ENCODE data around the gene RAN.

RAN gene

GRCh38 chr12:130871286-130872178 lies at the start of gene RAN:
RAN (plus strand) TSS chr12:130872066; CDS start chr12:130872594, 528 bp downstream.
- no peaks in the 10 kb centered on the region for H3K27me3 ChIP-seq
- peak within 1 kb of the TSS; percentile 86 to 99 (median 94) for H3K4me2 ChIP-seq
- no peak for TF ChIP-seq Cebpa-rat (IDR thresholded peaks at IDR 0.05)
- peaks cover 37 to 42% (median 40%) of the 10 kb centered on the region in 11 experiments for H3K36me3 ChIP-seq
- peaks cover 38 to 45% (median 42%) of the 10 kb centered on the region in 10 experiments for H3K4me1 ChIP-seq
- H3K9me3 ChIP-seq (replicated peaks in 1 of 11): peaks cover 0 to 7% (median 0%) of the 10 kb centered on the region in 11 experiments; a peak in 2 of 22 replicates
- peak within 1 kb of the TSS; percentile 85 to 99 (median 91) for H3K4me3 ChIP-seq
- peak within 1 kb of the TSS; percentile 81 to 99 (median 97) for H3K27ac ChIP-seq
- H3K9ac ChIP-seq: peak within 1 kb of the TSS; percentile 93 to 99 (median 97)
- H4K20me1 ChIP-seq: peaks cover 35 to 45% (median 40%) of the 10 kb centered on the region in 11 experiments

- Histone ChIP-seq H3K36me3 (peaks cover 19 to 51% (median 28%) of the 10 kb centered on the region in 11 experiments), H3K9ac (no peak overlapping the region), H3K9me3 (replicated peaks in 1 of 11) (no peaks in the 10 kb centered on the region), H3K4me3 (no peak overlapping the region), H4K20me1 (peaks cover 0 to 52% (median 23%) of the 10 kb centered on the region in 11 experiments; a peak in 20 of 22 replicates), H3K27ac (no peak overlapping the region), H3K4me1 (peaks cover 47 to 64% (median 51%) of the 10 kb centered on the region in 10 experiments), H3K4me2 (peak overlapping the region in 4 of 11 experiments; percentile 24 to 44 (median 36); a peak in 5 of 22 replicates), H3K27me3 (no peaks in the 10 kb centered on the region)
- TF ChIP-seq Cebpa-rat (IDR thresholded peaks at IDR 0.05): no peak
These were observed 46.1 kb upstream of the RAN start for GRCh38 chr12:130825771-130826150.

- peaks cover 0 to 52% (median 26%) of the 10 kb centered on the region in 11 experiments; a peak in 20 of 22 replicates for H4K20me1 ChIP-seq
- H3K27me3 ChIP-seq: no peaks in the 10 kb centered on the region
- no peak overlapping the region for H3K9ac ChIP-seq
- peaks cover 43 to 62% (median 47%) of the 10 kb centered on the region in 10 experiments for H3K4me1 ChIP-seq
- TF ChIP-seq Cebpa-rat (IDR thresholded peaks at IDR 0.05): no peak
- H3K36me3 ChIP-seq: peaks cover 16 to 45% (median 23%) of the 10 kb centered on the region in 11 experiments; a peak in 21 of 22 replicates
- H3K27ac ChIP-seq: no peak overlapping the region
- H3K9me3 ChIP-seq (replicated peaks in 1 of 11): no peaks in the 10 kb centered on the region
- H3K4me3 ChIP-seq: no peak overlapping the region
- peak overlapping the region in 8 of 11 experiments; percentile 4 to 44 (median 18); a peak in 7 of 22 replicates for H3K4me2 ChIP-seq
These were observed 45.6 kb upstream of the RAN start for GRCh38 chr12:130826151-130826801.

- Histone ChIP-seq H3K27ac (peak overlapping the region in 2 of 11 experiments; percentile 21 to 32; a peak in 2 of 22 replicates), H3K9me3 (replicated peaks in 1 of 11) (no peaks in the 10 kb centered on the region), H3K4me2 (peak overlapping the region in 7 of 11 experiments; percentile 1 to 80 (median 33); a peak in 10 of 22 replicates), H3K4me1 (peaks cover 38 to 60% (median 47%) of the 10 kb centered on the region in 10 experiments), H3K27me3 (no peaks in the 10 kb centered on the region), H3K36me3 (peaks cover 15 to 38% (median 23%) of the 10 kb centered on the region in 11 experiments; a peak in 21 of 22 replicates), H3K4me3 (no peak overlapping the region), H4K20me1 (peaks cover 1 to 60% (median 36%) of the 10 kb centered on the region in 11 experiments; a peak in 20 of 22 replicates), H3K9ac (peak overlapping the region in 2 of 11 experiments; percentile 30 to 35; a peak in 2 of 22 replicates)
- no peak for TF ChIP-seq Cebpa-rat (IDR thresholded peaks at IDR 0.05)
These were observed 44.4 kb upstream of the RAN start for GRCh38 chr12:130827432-130827831.

- peak overlapping the region in 9 of 11 experiments; percentile 62 to 91 (median 85); a peak in 15 of 22 replicates for H3K4me2 ChIP-seq
- peaks cover 46 to 73% (median 59%) of the 10 kb centered on the region in 10 experiments for H3K4me1 ChIP-seq
- H3K9ac ChIP-seq: no peak overlapping the region; a peak in 1 of 22 replicates
- no peak overlapping the region for H3K27ac ChIP-seq
- no peaks in the 10 kb centered on the region for H3K27me3 ChIP-seq
- peaks cover 15 to 64% (median 50%) of the 10 kb centered on the region in 11 experiments; a peak in 20 of 22 replicates for H4K20me1 ChIP-seq
- peaks cover 4 to 23% (median 11%) of the 10 kb centered on the region in 11 experiments; a peak in 13 of 22 replicates for H3K36me3 ChIP-seq
- no peaks in the 10 kb centered on the region for H3K9me3 ChIP-seq (replicated peaks in 1 of 11)
- TF ChIP-seq Cebpa-rat (IDR thresholded peaks at IDR 0.05): no peak
- H3K4me3 ChIP-seq: no peak overlapping the region
These were observed 43.0 kb upstream of the RAN start for GRCh38 chr12:130828895-130829294.

GRCh38 chr12:130829391-130830245 lies 42.2 kb upstream of the RAN start:
- Histone ChIP-seq H3K4me1 (peaks cover 41 to 75% (median 64%) of the 10 kb centered on the region in 10 experiments), H3K4me2 (peak overlapping the region; percentile 62 to 91 (median 82)), H3K27me3 (no peaks in the 10 kb centered on the region), H3K9me3 (replicated peaks in 1 of 11) (no peaks in the 10 kb centered on the region), H3K9ac (peak overlapping the region in 3 of 11 experiments; percentile 7 to 26 (median 18); a peak in 3 of 22 replicates), H3K27ac (no peak overlapping the region), H4K20me1 (peaks cover 20 to 70% (median 56%) of the 10 kb centered on the region in 11 experiments; a peak in 20 of 22 replicates), H3K4me3 (no peak overlapping the region), H3K36me3 (peaks cover 0 to 17% (median 5%) of the 10 kb centered on the region in 11 experiments; a peak in 10 of 22 replicates)
- TF ChIP-seq Cebpa-rat (IDR thresholded peaks at IDR 0.05): no peak

GRCh38 chr12:130830246-130830551 lies 41.7 kb upstream of the RAN start:
- H3K4me1 ChIP-seq: peaks cover 47 to 81% (median 69%) of the 10 kb centered on the region in 10 experiments
- no peak overlapping the region for H3K27ac ChIP-seq
- H3K4me2 ChIP-seq: peak overlapping the region; percentile 62 to 91 (median 82)
- H3K9me3 ChIP-seq (replicated peaks in 1 of 11): no peaks in the 10 kb centered on the region
- 0 out of 22 replicates have a peak overlapping the region, but pooled peaks of 1 of the 11 experiments have one; percentile 18 for H3K9ac ChIP-seq
- no peaks in the 10 kb centered on the region for H3K27me3 ChIP-seq
- H3K4me3 ChIP-seq: no peak overlapping the region
- H4K20me1 ChIP-seq: peaks cover 25 to 76% (median 57%) of the 10 kb centered on the region in 11 experiments; a peak in 20 of 22 replicates
- peaks cover 0 to 12% (median 5%) of the 10 kb centered on the region in 11 experiments; a peak in 8 of 22 replicates for H3K36me3 ChIP-seq
- no peak for TF ChIP-seq Cebpa-rat (IDR thresholded peaks at IDR 0.05)

GRCh38 chr12:130831246-130831645 lies 40.6 kb upstream of the RAN start:
- no peak for TF ChIP-seq Cebpa-rat (IDR thresholded peaks at IDR 0.05)

More at GRCh38 chr12:130831246-130831645, 40.6 kb upstream of the RAN start:
- no peaks in the 10 kb centered on the region for H3K9me3 ChIP-seq (replicated peaks in 1 of 11)
- no peaks in the 10 kb centered on the region for H3K27me3 ChIP-seq
- H4K20me1 ChIP-seq: peaks cover 27 to 80% (median 54%) of the 10 kb centered on the region in 11 experiments; a peak in 21 of 22 replicates
- no peak overlapping the region for H3K27ac ChIP-seq
- H3K36me3 ChIP-seq: peaks cover 0 to 2% (median 0%) of the 10 kb centered on the region in 11 experiments; a peak in 3 of 22 replicates
- no peak overlapping the region for H3K4me2 ChIP-seq
- peaks cover 51 to 85% (median 74%) of the 10 kb centered on the region in 10 experiments for H3K4me1 ChIP-seq
- H3K9ac ChIP-seq: no peak overlapping the region
- no peak overlapping the region for H3K4me3 ChIP-seq

All from BLaER1 treated with 17β-estradiol and CSF1 and Interleukin-3, amounts not matched to agents 10 nM and 100 nM (cell line).